GM20431 (cell line): ENCODE results near the gene UBE2E3.

Experiments used
- in situ Hi-C: fragments of 300-500 bp; cut with MseI, MboI; formaldehyde crosslinking; loops from one replicate; pipeline ENCODE4 v1.15.0; 2020; ENCODE audit warnings: low sequenced_read_pairs; ENCODE audit not compliant: unreplicated experiment

Gene UBE2E3

GRCh38 chr2:180975585-180975984 lies 4.8 kb upstream of the UBE2E3 start:
- in situ Hi-C loops, result no loop called here

GRCh38 chr2:180978903-180979748 lies 1.3 kb upstream of the UBE2E3 start:
- in situ Hi-C loops, result no loop called here

- in situ Hi-C loops, result no loop called here
Measured at GRCh38 chr2:180979749-180980105, 678 bp upstream of the UBE2E3 start.

- in situ Hi-C loops, result no loop called here
Measured at GRCh38 chr2:180980943-180981911, 822 bp downstream of the UBE2E3 start.

- in situ Hi-C loops, result no loop called here
Measured at GRCh38 chr2:180983468-180984242, 3.2 kb downstream of the UBE2E3 start.

- in situ Hi-C loops, result no loop called here
Measured at GRCh38 chr2:180985771-180986395, 5.5 kb downstream of the UBE2E3 start.

- in situ Hi-C loops, result no loop called here
Measured at GRCh38 chr2:180987146-180987545, 6.7 kb downstream of the UBE2E3 start.

GRCh38 chr2:180990337-180990736 lies 9.9 kb downstream of the UBE2E3 start:
- in situ Hi-C loops, result no loop called here

GRCh38 chr2:180990794-180991193 lies 10.4 kb downstream of the UBE2E3 start:
- in situ Hi-C loops, result no loop called here

- in situ Hi-C loops, result no loop called here
Measured at GRCh38 chr2:180991361-180991760, 11.0 kb downstream of the UBE2E3 start.

GRCh38 chr2:180991820-180992219 lies 11.4 kb downstream of the UBE2E3 start:
- in situ Hi-C loops, result no loop called here

GRCh38 chr2:180992994-180993393 lies 12.6 kb downstream of the UBE2E3 start:
- in situ Hi-C loops, result no loop called here

GRCh38 chr2:180999274-180999964 lies 19.0 kb downstream of the UBE2E3 start:
- in situ Hi-C loops, result no loop called here

- in situ Hi-C loops, result no loop called here
Measured at GRCh38 chr2:181004647-181005325, 24.4 kb downstream of the UBE2E3 start.

- in situ Hi-C loops, result no loop called here
Measured at GRCh38 chr2:181005326-181005655, 24.9 kb downstream of the UBE2E3 start.

- in situ Hi-C loops, result no loop called here
Measured at GRCh38 chr2:181005809-181006208, 25.4 kb downstream of the UBE2E3 start.

- in situ Hi-C loops, result no loop called here
Measured at GRCh38 chr2:181007086-181007837, 26.9 kb downstream of the UBE2E3 start.

GRCh38 chr2:181008407-181008806 lies 28.0 kb downstream of the UBE2E3 start:
- in situ Hi-C loops, result no loop called here
